Keratinocyte (primary cell): ENCODE measurements around the gene FHDC1. TPM values are rescaled to one million over a fixed set of nuclear protein-coding genes. Genes with fewer than 3 reads are reported as not detected.

ENCODE experiments used
- DNase-seq: peaks from one replicate; pipeline ENCODE4 v3.0.0-alpha.2; 2011; ENCODE audit warnings: low read depth, missing footprints, low spot score
- FAIRE-seq: peaks from 2 replicates; lab custom pipeline; 2011; peaks lifted over from hg19 to GRCh38; lab: Jason Lieb, UNC
- H2AFZ ChIP-seq: 2 replicates; pipeline ENCODE4 v1.6.0; 2012; ENCODE audit warnings: low read length, control low read depth, inconsistent platforms; ENCODE audit not compliant: control insufficient read depth
- H3K27ac ChIP-seq: 2 replicates; pipeline ENCODE4 v1.5.1; 2011; ENCODE audit warnings: low read length; ENCODE audit not compliant: control insufficient read depth, insufficient read depth
- H3K27me3 ChIP-seq: 3 replicates; pipeline ENCODE4 v1.6.0; 2011; ENCODE audit warnings: low read length; ENCODE audit not compliant: control insufficient read depth, insufficient read depth; ENCODE audit errors: extremely low read depth
- H3K36me3 ChIP-seq, 2 experiments: 2 replicates in 1 of 2; 3 replicates in 1 of 2; pipeline ENCODE4 v1.5.1; 2011; ENCODE audit warnings: low read length in 2 of 2, mild to moderate bottlenecking in 1 of 2; ENCODE audit not compliant: control insufficient read depth in 2 of 2, insufficient read depth in 2 of 2; ENCODE audit errors: extremely low read depth in 1 of 2
- H3K4me1 ChIP-seq: 3 replicates; pipeline ENCODE4 v1.5.1; 2011; ENCODE audit warnings: low read length; ENCODE audit not compliant: control insufficient read depth, insufficient read depth; ENCODE audit errors: extremely low read depth
- H3K4me2 ChIP-seq: 3 replicates; pipeline ENCODE4 v1.6.0; 2011; ENCODE audit warnings: low read depth, low read length; ENCODE audit not compliant: control insufficient read depth, insufficient read depth; ENCODE audit errors: extremely low read depth
- H3K4me3 ChIP-seq, 3 experiments: fragments of 200-600 bp in 1 of 3; sonication (generic) in 1 of 3; 2 replicates in 2 of 3; 3 replicates in 1 of 3; pipeline ENCODE4 v1.5.1; 2011 to 2016; ENCODE audit warnings: low read length in 3 of 3, mild to moderate bottlenecking in 3 of 3, control low read depth in 2 of 3, inconsistent platforms in 1 of 3, low read depth in 1 of 3, mixed read lengths in 1 of 3, mixed run types in 1 of 3, moderate library complexity in 1 of 3; ENCODE audit not compliant: control insufficient read depth in 2 of 3, insufficient read depth in 2 of 3; ENCODE audit errors: extremely low read depth in 1 of 3
- H3K79me2 ChIP-seq: 2 replicates; pipeline ENCODE4 v1.6.0; 2012; ENCODE audit warnings: low read length; ENCODE audit not compliant: control insufficient read depth, insufficient read depth
- H3K9ac ChIP-seq: 3 replicates; pipeline ENCODE4 v1.6.0; 2011; ENCODE audit warnings: low read length; ENCODE audit not compliant: control insufficient read depth, insufficient read depth; ENCODE audit errors: extremely low read depth
- H3K9me1 ChIP-seq: 3 replicates; pipeline ENCODE4 v1.6.0; 2011; ENCODE audit warnings: low read length; ENCODE audit not compliant: control insufficient read depth, insufficient read depth; ENCODE audit errors: extremely low read depth
- H3K9me3 ChIP-seq: 2 replicates; pipeline ENCODE4 v1.5.1; 2012; ENCODE audit warnings: low read depth, low read length; ENCODE audit not compliant: control insufficient read depth
- H4K20me1 ChIP-seq: 3 replicates; pipeline ENCODE4 v1.6.0; 2011; ENCODE audit warnings: low read length; ENCODE audit not compliant: control insufficient read depth, insufficient read depth; ENCODE audit errors: extremely low read depth
- EZH2 ChIP-seq: IDR thresholded peaks from one replicate; pipeline ENCODE4 v1.6.1; 2012; ENCODE audit warnings: inconsistent platforms, mild to moderate bottlenecking, low read length, moderate library complexity
- dilution Hi-C: fragments of 300-500 bp; cut with MboI; formaldehyde crosslinking; loops from one replicate; pipeline ENCODE4 v1.7.0; 2020; ENCODE audit warnings: low sequenced_read_pairs; ENCODE audit not compliant: extremely low pct_ligation_motif_present
- polyA plus RNA-seq, 5 experiments: library from polyadenylated mRNA; depleted of rRNA in 3 of 5; stranded (reverse) in 3 of 5; stranded (forward) in 1 of 5; unstranded in 1 of 5; fragments of >200 nt; gene quantifications; 1 replicate in 1 of 5; 2 replicates in 3 of 5; 3 replicates in 1 of 5; pipeline versions ENCODE4 v1.2.1 to v1.2.3, GENCODE V29; 2011 to 2012; ENCODE audit warnings: missing spikeins in 2 of 5, low read depth in 1 of 5, low replicate concordance in 1 of 5
- TF ChIP-seq, protein P1 (sequence below), 3 experiments: IDR thresholded peaks in 1 of 3; conservative IDR thresholded peaks in 1 of 3; optimal IDR thresholded peaks in 1 of 3; 2 replicates in 2 of 3; 3 replicates in 1 of 3; pipeline versions ENCODE3 to v1.5.1; 2011; ENCODE audit warnings: low read length in 3 of 3, mild to moderate bottlenecking in 3 of 3, moderate library complexity in 2 of 3, control low read depth in 1 of 3, inconsistent platforms in 1 of 3; ENCODE audit not compliant: insufficient read depth in 2 of 3; ENCODE audit errors: extremely low read depth in 1 of 3

The FHDC1 gene
- polyA plus RNA-seq, 1 donor (not counting 4 experiments of a cell fraction or from before 2014, with no cell fraction given) = 1.6 TPM

GRCh38 chr4:152950402-152951274, 14.5 kb downstream of the FHDC1 start:
- Histone ChIP-seq H3K27ac (no peak overlapping the region), H4K20me1 (no peaks in the 10 kb centered on the region), H3K4me3 (no peak overlapping the region), H3K9ac (no peak overlapping the region), H3K36me3 (peaks cover 3 to 5% of the 10 kb centered on the region in 2 experiments), H3K4me1 (no peaks in the 10 kb centered on the region), H3K9me1 (no peaks in the 10 kb centered on the region), H3K79me2 (no peaks in the 10 kb centered on the region), H2AFZ (no peak overlapping the region), H3K9me3 (no peaks in the 10 kb centered on the region), H3K27me3 (no peaks in the 10 kb centered on the region), H3K4me2 (no peak overlapping the region)
- DNase-seq = no peak
- no peak for FAIRE-seq
- dilution Hi-C loops = no loop called here
- TF ChIP-seq, protein P1, sequence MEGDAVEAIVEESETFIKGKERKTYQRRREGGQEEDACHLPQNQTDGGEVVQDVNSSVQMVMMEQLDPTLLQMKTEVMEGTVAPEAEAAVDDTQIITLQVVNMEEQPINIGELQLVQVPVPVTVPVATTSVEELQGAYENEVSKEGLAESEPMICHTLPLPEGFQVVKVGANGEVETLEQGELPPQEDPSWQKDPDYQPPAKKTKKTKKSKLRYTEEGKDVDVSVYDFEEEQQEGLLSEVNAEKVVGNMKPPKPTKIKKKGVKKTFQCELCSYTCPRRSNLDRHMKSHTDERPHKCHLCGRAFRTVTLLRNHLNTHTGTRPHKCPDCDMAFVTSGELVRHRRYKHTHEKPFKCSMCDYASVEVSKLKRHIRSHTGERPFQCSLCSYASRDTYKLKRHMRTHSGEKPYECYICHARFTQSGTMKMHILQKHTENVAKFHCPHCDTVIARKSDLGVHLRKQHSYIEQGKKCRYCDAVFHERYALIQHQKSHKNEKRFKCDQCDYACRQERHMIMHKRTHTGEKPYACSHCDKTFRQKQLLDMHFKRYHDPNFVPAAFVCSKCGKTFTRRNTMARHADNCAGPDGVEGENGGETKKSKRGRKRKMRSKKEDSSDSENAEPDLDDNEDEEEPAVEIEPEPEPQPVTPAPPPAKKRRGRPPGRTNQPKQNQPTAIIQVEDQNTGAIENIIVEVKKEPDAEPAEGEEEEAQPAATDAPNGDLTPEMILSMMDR (optimal IDR thresholded peaks at IDR 0.05 in 1 of 3, IDR thresholded peaks at IDR 0.05 in 1 of 3, conservative IDR thresholded peaks at IDR 0.05 in 1 of 3; ENCODE audit: extremely low read depth in 1 of 3, insufficient read depth in 2 of 3, low read length in 3 of 3) = no peak
- no peak for TF ChIP-seq EZH2

DNA sequence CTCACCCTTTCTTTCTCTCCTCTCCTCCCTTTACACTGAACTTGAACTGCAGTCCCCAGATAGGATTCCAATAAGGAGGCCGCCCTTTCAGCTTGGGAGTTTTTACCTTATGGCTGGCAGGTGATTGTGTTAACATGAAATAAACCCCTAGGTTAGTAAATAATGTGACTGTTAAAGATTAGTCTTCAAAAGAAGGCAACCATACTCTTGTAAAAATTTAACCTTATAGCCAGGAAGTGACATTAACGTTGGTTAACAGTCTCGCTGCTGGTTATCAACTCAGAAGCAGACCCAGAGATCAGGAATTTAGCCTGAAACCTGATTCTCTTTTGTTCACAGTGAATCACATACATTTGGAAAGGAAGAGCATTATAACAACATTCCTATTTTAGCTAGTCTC, 15.2 kb downstream of the FHDC1 start:
- Histone ChIP-seq H3K9me3 (no peaks in the 10 kb centered on the region), H3K27me3 (no peaks in the 10 kb centered on the region), H4K20me1 (no peaks in the 10 kb centered on the region), H2AFZ (no peak overlapping the region), H3K4me1 (no peaks in the 10 kb centered on the region), H3K36me3 (peaks cover 3 to 5% of the 10 kb centered on the region in 2 experiments), H3K9me1 (no peaks in the 10 kb centered on the region), H3K27ac (no peak overlapping the region), H3K9ac (no peak overlapping the region), H3K4me2 (no peak overlapping the region), H3K4me3 (no peak overlapping the region), H3K79me2 (no peaks in the 10 kb centered on the region)
- dilution Hi-C loops = no loop called here
- FAIRE-seq = no peak
- no peak for TF ChIP-seq EZH2
- TF ChIP-seq, protein P1 (optimal IDR thresholded peaks at IDR 0.05 in 1 of 3, IDR thresholded peaks at IDR 0.05 in 1 of 3, conservative IDR thresholded peaks at IDR 0.05 in 1 of 3; ENCODE audit: extremely low read depth in 1 of 3, insufficient read depth in 2 of 3, low read length in 3 of 3) = no peak
- no peak for DNase-seq
